LHCN-M2 (cell line): ENCODE results near the gene GRM1. TPM values are rescaled to one million over a fixed set of nuclear protein-coding genes. Genes with fewer than 3 reads are reported as not detected.

ENCODE experiments used
- DNase-seq: peaks from one replicate; pipeline ENCODE4 v3.0.0-alpha.2; 2012; ENCODE audit warnings: low read depth
- total RNA-seq: library from RNA; depleted of rRNA; stranded (reverse); fragments of >200 nt; gene quantifications from 2 replicates; pipeline ENCODE4 v1.2.3, GENCODE V29; 2014

Gene GRM1
- total RNA-seq, 1 experiment from 2014 or later: 0.06 TPM

DNA sequence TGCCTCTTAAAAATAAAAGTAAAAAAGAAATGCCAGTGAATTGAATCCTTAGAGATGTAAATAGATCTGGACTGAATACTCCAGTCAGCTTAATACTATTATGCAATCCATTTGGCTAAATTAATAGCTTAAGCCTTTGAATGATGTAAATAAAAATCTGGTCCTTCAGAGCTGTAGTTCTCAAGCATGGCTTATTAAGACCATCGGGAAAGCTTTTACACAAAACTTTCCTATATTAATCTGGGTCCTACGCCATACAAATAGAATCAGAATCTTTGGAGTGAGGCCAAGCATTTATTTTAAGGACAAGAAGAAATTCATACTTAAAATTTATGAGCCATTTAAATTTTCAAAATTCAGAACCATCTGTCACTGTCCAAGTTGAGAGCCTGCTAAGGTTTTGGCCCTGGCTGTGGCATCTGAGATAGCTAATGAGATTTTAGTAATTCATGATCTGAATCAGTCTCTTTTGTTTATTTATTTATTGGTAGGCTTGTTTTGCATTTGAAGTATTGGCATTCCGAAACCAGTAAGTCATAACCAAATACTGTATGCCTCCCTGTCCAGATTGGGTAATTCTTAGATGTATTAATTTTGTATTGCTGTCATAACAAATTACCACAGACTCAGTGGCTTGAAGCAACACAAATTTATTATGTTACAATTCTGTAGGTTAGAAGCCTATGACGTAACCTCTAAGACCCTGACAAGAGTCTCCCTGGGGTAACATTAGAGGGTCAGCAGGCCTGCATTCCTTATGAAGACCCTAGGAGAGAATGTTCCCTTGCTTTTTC lies 286.7 kb downstream of the GRM1 start:
- DNase-seq: peak; percentile 65

- DNase-seq: no peak
These were observed 287.3 kb downstream of the GRM1 start for GRCh38 chr6:146316175-146316495.

GRCh38 chr6:146331013-146331412 lies 302.2 kb downstream of the GRM1 start:
- no peak for DNase-seq

- DNase-seq: no peak
These were observed 306.5 kb downstream of the GRM1 start for GRCh38 chr6:146335336-146335735.

DNA sequence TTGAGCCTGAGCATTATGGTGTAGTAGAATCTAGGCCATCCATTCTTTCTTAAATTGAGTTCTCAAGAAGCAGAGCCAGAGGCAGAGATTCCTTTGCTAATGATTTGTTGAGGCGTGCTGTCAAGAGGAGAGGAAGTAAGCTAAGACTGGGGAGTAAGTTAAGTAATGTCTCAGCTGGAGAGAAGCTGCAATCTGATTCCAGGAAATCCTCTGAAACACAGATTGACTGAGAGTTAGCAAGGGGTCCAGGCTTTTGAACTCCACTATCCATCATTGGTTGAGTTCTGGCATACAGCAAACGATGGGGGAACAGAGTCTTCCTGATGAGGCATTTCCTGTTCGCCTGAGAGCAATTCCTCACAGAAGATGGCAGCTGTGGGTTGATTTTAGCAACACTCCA lies 307.3 kb downstream of the GRM1 start:
- DNase-seq: no peak

GRCh38 chr6:146337376-146337775 lies 308.5 kb downstream of the GRM1 start:
- DNase-seq: no peak

GRCh38 chr6:146339716-146340115 lies 310.9 kb downstream of the GRM1 start:
- DNase-seq: no peak

- DNase-seq: no peak
These were observed 312.8 kb downstream of the GRM1 start for GRCh38 chr6:146341493-146342230.

DNA sequence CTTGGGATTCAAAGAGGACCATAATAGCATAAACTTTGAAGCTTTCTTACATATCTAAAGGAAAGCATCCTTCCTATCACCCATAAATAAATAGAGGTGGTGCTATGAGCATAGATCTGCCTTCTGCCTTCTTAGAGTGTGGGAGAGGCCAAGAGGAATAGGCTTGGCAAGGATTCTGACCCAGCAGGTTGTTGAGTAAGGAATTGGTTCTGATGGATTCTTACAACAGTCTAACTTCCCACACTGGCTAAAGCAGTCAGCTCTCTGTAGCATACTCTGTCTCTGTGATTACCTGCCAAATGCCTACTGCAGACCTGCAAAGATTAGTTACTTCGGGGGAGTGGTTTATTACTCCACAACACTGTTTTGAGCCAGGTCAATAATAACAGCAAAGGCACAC lies 316.7 kb downstream of the GRM1 start:
- no peak for DNase-seq

DNA sequence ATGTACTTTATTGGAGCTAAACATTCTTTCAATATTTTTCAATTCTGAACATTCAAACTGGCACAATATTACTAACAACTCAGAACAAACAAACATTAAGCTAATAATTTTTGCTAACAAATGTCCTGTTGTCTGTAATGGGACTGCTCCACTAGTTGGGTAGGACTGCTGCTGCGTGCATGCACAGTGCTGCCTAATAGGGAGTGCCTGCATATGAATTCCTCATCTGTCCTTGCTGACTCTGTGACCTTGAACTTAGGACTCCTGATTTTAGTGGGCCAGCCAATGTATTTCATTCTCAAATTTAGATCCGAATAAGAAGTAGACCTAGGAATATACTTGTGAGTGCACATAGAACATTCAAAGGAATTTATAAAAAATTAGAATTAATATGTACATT lies 318.2 kb downstream of the GRM1 start:
- DNase-seq: no peak

DNA sequence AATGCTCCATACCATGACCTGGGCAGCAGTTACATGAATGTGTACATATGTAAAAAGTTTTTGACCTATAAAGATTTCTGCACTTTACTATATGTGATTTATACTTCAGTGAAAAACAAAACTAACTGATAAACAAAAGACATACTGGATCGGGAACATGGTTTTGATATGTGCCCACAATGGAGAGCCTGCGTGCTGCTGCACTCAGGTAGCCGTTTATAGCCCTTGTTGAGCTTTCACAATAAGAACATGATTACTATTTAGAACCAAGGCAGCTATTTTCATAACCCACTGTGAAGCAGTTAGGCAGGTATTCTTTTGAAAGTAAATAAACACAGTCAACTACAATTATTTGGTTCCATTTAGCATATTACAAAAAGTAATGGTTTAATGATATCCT lies 318.8 kb downstream of the GRM1 start:
- no peak for DNase-seq

DNA sequence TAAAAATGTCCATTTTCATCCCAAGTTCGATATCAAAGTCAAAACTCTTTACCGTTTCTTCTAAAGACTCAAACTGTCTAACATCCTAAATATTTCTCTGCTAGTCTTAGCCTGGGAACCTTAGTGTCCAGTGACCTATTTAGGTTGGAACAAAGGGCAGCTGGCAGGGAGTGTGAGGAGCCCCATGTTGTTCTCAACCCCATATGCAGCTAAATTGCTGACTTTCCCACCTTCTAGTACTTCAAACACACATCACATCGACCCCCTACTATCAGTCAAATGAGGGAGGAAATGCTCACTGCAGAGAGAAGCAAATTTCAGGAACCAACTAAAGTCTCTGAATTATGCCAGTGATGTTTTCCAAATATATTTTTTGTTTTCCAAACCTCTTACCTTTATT lies 322.2 kb downstream of the GRM1 start:
- no peak for DNase-seq

DNA sequence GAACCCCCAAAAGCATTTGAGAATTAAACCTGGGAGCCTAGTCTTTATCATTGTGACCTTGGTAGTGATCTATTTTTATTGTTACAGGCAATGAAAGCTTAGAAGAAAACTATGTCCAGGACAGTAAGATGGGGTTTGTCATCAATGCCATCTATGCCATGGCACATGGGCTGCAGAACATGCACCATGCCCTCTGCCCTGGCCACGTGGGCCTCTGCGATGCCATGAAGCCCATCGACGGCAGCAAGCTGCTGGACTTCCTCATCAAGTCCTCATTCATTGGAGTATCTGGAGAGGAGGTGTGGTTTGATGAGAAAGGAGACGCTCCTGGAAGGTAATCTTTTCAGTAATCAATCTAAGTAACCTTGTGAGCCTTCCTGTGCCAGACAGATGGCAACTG lies 323.3 kb downstream of the GRM1 start:
- no peak for DNase-seq

DNA sequence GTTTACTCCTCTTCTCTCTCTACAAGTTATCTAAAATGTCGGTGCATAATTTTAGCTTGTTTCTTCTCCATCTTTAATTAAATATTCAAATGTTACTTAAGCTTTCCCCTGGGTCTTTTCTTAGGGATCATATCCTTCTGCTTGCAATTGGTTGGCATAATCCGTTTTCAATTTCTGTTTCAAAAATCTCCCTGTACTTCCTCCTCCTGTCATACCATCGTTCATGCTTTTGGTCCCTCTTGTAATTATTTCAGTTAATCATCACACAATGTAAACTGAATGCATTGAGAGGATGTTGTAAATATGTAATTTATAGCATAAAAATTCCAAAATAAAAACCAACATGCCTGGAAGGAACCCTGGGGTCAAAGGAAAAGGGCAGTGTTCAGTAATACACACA lies 325.6 kb downstream of the GRM1 start:
- DNase-seq: no peak

- DNase-seq: no peak
These were observed 326.7 kb downstream of the GRM1 start for GRCh38 chr6:146355521-146356100.

DNA sequence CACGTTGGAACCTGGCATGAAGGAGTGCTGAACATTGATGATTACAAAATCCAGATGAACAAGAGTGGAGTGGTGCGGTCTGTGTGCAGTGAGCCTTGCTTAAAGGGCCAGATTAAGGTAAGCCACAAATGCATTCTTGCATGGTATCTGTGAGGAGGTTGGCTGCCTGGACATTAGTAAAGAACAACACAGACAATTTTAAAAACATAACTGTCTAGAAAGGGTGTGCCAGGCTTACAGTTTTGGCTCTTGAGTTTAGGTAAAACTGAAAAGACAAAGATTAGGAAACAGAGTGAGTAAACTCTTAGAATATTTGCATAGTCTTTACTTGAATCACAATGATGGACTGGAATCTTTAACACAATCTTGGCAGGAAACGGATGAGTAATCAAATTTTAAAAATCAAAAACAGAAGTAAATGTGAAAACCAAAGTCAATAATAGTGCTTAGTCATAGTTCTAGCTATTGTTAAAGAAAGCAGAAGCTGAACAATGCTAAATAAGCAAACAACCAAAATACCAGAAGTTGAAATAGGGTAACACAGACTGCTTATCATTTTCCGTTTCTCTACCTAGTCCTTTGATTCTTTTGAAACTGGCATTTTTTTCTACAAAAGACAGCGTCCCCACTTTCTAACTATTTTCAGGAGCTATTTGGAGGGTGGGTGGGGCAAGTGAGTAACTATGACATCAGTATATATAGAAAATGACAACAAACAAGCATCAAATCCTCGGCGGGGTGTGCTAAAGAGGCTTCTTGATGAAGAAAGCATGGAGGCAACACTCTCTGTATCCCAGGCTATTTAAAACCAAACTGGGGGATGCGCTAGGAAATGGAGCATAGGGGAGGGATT lies 328.9 kb downstream of the GRM1 start:
- DNase-seq: peak; percentile 77

DNA sequence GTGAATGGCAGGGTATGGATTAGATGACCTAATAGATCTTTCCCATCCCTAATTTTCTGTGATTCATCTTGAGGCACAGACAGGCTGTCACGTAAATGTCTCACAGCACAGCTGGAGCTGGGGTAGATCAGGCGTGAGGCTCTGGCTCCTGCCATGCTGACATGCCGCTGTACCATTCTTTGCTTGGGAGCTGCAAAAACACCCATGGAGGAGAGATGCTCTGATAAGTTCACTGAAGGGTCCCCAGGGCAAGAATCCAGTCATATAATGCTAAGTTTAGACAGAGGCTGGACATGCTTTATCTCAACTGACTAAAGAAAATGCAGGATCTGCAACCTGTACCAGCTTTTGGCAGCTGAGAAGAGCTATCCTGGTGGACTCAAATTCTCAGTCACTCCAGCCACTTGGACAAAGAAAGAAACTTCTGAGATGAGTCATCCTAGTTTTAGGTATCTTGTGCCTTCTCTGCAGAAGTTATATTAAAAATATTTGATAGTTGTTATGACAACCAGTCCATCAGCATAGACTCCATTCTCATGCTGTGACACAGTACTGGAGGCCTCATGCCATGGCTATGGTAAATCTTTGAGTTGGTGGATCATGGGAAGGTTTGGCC lies 329.7 kb downstream of the GRM1 start:
- DNase-seq: peak; percentile 76

- peak; percentile 12 for DNase-seq
These were observed 330.3 kb downstream of the GRM1 start for GRCh38 chr6:146359131-146359530.

GRCh38 chr6:146361128-146361924 lies 332.5 kb downstream of the GRM1 start:
- peak; percentile 70 for DNase-seq

- no peak for DNase-seq
These were observed 335.2 kb downstream of the GRM1 start for GRCh38 chr6:146363838-146364607.
